HG03095 (cell line): ENCODE results near the gene RP9.

Experiments used
- ATAC-seq: cut with Tn5 transposase; IDR thresholded peaks from one replicate; pipeline ENCODE4 v1.9.1; 2021; ENCODE audit warnings: moderate library complexity; ENCODE audit not compliant: unreplicated experiment

RP9 gene

GRCh38 chr7:33066771-33067170 lies 42.4 kb downstream of the RP9 start:
- no peak for ATAC-seq

- no peak for ATAC-seq
Measured at GRCh38 chr7:33065981-33066380, 43.2 kb downstream of the RP9 start.

- ATAC-seq: peak; percentile 95
Measured at GRCh38 chr7:33062782-33063443, 46.3 kb downstream of the RP9 start.

GRCh38 chr7:33062023-33062781 lies 47.0 kb downstream of the RP9 start, which contains the start of gene NT5C3A:
TSS of gene NT5C3A (minus strand) at chr7:33062776. CDS start at chr7:33062705, 71 bp downstream.
- peak; percentile 37 for ATAC-seq

- ATAC-seq: no peak
Measured at GRCh38 chr7:33061282-33061937, 47.8 kb downstream of the RP9 start.

GRCh38 chr7:33059635-33060034 lies 49.6 kb downstream of the RP9 start:
- no peak for ATAC-seq

- no peak for ATAC-seq
Measured at GRCh38 chr7:33055158-33055557, 54.0 kb downstream of the RP9 start.

- ATAC-seq: no peak
Measured at GRCh38 chr7:33054261-33054964, 54.8 kb downstream of the RP9 start.

GRCh38 chr7:33053721-33054120 lies 55.5 kb downstream of the RP9 start:
- ATAC-seq: no peak

GRCh38 chr7:33050535-33051318 lies 58.5 kb downstream of the RP9 start:
- peak; percentile 45 for ATAC-seq

- no peak for ATAC-seq
Measured at GRCh38 chr7:33048704-33049103, 60.5 kb downstream of the RP9 start.

- ATAC-seq: no peak
Measured at GRCh38 chr7:33048257-33048656, 60.9 kb downstream of the RP9 start.

GRCh38 chr7:33044986-33045385 lies 64.2 kb downstream of the RP9 start:
- ATAC-seq: peak; percentile 42
